ENCODE measurements around the gene ADAR.

GRCh38 chr1:154578058-154578418, 29.9 kb downstream of the ADAR start:
- TF ChIP-seq POLR2AphosphoS5 (IDR thresholded peaks at IDR 0.05; ENCODE audit: borderline replicate concordance, low read depth, low read length) (no peak), EZH2 (IDR thresholded peaks at IDR 0.05) (no peak), FOXP2 (optimal IDR thresholded peaks at IDR 0.05; ENCODE audit: control extremely low read depth, extremely low read length, insufficient read depth) (no peak)
